ENCODE results near the gene TOR1A. TPM values are rescaled to one million over a fixed set of nuclear protein-coding genes. Genes with fewer than 3 reads are reported as not detected.

Gene TOR1A
- total and polyA plus RNA-seq, 2 experiments from 2014 or later: 23.6 to 45.7 TPM

DNA sequence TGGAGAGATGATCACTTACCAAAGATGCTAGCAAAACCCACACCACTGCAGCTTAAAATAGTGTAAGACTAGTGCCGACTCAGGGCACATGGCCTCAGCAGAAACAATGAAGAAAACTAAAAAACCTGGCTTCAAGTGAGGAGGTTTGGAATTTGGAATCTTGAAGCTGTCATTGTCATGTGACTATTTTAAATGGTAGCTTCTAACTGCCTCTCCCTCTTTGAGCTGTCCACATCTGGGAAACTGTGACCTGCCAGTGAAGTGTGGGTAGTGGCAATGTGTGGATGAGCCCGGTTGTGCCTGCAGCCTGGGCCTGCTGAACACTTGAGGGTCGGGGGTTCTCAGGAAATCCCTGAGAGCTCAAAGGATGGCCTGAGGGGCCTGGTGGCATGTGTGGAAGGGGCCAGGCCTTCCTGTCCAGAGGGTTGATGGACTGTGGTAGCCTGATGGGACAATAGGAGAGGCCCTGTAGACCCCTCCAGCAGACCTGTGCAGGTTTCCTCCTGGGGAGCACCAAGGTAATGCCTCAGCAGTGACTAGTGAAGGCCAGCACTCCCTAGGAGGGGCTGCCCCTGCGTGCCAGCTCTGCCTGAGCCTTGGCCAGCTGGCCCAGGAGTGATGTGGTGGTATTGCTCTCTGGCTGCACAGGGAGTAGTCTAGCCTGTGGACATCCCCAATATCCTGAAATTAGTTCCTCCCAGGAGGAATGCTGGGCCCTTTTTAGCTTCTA, 24.9 kb upstream of the TOR1A start (continued):
- TF ChIP-seq, protein P1, sequence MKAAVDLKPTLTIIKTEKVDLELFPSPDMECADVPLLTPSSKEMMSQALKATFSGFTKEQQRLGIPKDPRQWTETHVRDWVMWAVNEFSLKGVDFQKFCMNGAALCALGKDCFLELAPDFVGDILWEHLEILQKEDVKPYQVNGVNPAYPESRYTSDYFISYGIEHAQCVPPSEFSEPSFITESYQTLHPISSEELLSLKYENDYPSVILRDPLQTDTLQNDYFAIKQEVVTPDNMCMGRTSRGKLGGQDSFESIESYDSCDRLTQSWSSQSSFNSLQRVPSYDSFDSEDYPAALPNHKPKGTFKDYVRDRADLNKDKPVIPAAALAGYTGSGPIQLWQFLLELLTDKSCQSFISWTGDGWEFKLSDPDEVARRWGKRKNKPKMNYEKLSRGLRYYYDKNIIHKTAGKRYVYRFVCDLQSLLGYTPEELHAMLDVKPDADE (IDR thresholded peaks at IDR 0.05): no peak
- TF ChIP-seq ZNF114 (CRISPR knock-in tag; IDR thresholded peaks at IDR 0.05) (no peak), EZH2phosphoT487 (IDR thresholded peaks at IDR 0.05; ENCODE audit: unreplicated experiment) (no peak), JUNB (IDR thresholded peaks at IDR 0.05; ENCODE audit: unreplicated experiment) (no peak)

DNA sequence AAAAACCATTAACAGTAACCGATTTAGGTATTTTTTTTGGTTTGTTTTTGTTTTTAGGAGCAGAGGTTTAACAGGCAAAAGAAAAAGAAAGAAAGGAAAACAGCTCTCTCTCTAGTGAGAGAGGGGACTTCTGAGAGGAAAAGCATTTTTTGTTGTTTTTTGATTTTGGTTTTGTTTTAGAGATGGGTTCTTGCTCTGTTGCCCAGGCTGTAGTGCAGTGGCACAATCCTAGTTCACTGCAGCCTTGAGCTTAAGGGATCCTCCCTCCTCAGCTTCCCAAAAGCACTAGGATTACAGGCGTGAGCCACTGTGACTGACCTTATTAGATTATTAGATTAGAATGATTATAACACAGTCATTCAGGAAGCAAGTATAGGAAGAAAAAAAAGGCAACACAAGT, 21.4 kb upstream of the TOR1A start:
- H3F3A ChIP-seq (replicated peaks; ENCODE audit: low read depth): no peaks in the 10 kb centered on the region
- no peak overlapping the region for H2AFZ ChIP-seq
- H3K27me3 ChIP-seq (ENCODE audit: insufficient read depth): no peaks in the 10 kb centered on the region
- H3K36me3 Mint-ChIP-seq (ENCODE audit: low read depth): no peaks in the 10 kb centered on the region
- no peak overlapping the region for H3K27ac Mint-ChIP-seq
- H3K4me3 ChIP-seq: no peak overlapping the region
- no peaks in the 10 kb centered on the region for H3K9me3 Mint-ChIP-seq
- H3K27ac ChIP-seq (ENCODE audit: low read depth): no peak overlapping the region
- H3K4me1 ChIP-seq (ENCODE audit: insufficient read depth): 0 out of 2 replicates have a peak, but pooled peaks cover under 1% of the 10 kb centered on the region
- DNase-seq (ENCODE audit: low spot score) (no peak), ATAC-seq (no peak)
- H3K4me3 Mint-ChIP-seq: no peak overlapping the region
- peaks cover 12% of the 10 kb centered on the region for H3K4me1 Mint-ChIP-seq
- H3K79me2 ChIP-seq (replicated peaks; ENCODE audit: insufficient read depth): no peaks in the 10 kb centered on the region
- no peaks in the 10 kb centered on the region for H4K20me1 ChIP-seq (replicated peaks; ENCODE audit: insufficient read depth)
- H3K27me3 Mint-ChIP-seq (ENCODE audit: insufficient read depth, low read depth, poor library complexity): no peaks in the 10 kb centered on the region
- H3K36me3 ChIP-seq (ENCODE audit: insufficient read depth): no peaks in the 10 kb centered on the region
- no peaks in the 10 kb centered on the region for H3K9me2 ChIP-seq (ENCODE audit: insufficient read depth)
- no peak overlapping the region for H3K4me2 ChIP-seq
- TF ChIP-seq, protein P2, sequence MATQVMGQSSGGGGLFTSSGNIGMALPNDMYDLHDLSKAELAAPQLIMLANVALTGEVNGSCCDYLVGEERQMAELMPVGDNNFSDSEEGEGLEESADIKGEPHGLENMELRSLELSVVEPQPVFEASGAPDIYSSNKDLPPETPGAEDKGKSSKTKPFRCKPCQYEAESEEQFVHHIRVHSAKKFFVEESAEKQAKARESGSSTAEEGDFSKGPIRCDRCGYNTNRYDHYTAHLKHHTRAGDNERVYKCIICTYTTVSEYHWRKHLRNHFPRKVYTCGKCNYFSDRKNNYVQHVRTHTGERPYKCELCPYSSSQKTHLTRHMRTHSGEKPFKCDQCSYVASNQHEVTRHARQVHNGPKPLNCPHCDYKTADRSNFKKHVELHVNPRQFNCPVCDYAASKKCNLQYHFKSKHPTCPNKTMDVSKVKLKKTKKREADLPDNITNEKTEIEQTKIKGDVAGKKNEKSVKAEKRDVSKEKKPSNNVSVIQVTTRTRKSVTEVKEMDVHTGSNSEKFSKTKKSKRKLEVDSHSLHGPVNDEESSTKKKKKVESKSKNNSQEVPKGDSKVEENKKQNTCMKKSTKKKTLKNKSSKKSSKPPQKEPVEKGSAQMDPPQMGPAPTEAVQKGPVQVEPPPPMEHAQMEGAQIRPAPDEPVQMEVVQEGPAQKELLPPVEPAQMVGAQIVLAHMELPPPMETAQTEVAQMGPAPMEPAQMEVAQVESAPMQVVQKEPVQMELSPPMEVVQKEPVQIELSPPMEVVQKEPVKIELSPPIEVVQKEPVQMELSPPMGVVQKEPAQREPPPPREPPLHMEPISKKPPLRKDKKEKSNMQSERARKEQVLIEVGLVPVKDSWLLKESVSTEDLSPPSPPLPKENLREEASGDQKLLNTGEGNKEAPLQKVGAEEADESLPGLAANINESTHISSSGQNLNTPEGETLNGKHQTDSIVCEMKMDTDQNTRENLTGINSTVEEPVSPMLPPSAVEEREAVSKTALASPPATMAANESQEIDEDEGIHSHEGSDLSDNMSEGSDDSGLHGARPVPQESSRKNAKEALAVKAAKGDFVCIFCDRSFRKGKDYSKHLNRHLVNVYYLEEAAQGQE (IDR thresholded peaks at IDR 0.05; ENCODE audit: unreplicated experiment): no peak
- TF ChIP-seq ZNF331 (CRISPR knock-in tag; IDR thresholded peaks at IDR 0.05; ENCODE audit: low read depth): no peak
- no peak for TF ChIP-seq JUNB (IDR thresholded peaks at IDR 0.05; ENCODE audit: unreplicated experiment)
- TF ChIP-seq, protein P3, sequence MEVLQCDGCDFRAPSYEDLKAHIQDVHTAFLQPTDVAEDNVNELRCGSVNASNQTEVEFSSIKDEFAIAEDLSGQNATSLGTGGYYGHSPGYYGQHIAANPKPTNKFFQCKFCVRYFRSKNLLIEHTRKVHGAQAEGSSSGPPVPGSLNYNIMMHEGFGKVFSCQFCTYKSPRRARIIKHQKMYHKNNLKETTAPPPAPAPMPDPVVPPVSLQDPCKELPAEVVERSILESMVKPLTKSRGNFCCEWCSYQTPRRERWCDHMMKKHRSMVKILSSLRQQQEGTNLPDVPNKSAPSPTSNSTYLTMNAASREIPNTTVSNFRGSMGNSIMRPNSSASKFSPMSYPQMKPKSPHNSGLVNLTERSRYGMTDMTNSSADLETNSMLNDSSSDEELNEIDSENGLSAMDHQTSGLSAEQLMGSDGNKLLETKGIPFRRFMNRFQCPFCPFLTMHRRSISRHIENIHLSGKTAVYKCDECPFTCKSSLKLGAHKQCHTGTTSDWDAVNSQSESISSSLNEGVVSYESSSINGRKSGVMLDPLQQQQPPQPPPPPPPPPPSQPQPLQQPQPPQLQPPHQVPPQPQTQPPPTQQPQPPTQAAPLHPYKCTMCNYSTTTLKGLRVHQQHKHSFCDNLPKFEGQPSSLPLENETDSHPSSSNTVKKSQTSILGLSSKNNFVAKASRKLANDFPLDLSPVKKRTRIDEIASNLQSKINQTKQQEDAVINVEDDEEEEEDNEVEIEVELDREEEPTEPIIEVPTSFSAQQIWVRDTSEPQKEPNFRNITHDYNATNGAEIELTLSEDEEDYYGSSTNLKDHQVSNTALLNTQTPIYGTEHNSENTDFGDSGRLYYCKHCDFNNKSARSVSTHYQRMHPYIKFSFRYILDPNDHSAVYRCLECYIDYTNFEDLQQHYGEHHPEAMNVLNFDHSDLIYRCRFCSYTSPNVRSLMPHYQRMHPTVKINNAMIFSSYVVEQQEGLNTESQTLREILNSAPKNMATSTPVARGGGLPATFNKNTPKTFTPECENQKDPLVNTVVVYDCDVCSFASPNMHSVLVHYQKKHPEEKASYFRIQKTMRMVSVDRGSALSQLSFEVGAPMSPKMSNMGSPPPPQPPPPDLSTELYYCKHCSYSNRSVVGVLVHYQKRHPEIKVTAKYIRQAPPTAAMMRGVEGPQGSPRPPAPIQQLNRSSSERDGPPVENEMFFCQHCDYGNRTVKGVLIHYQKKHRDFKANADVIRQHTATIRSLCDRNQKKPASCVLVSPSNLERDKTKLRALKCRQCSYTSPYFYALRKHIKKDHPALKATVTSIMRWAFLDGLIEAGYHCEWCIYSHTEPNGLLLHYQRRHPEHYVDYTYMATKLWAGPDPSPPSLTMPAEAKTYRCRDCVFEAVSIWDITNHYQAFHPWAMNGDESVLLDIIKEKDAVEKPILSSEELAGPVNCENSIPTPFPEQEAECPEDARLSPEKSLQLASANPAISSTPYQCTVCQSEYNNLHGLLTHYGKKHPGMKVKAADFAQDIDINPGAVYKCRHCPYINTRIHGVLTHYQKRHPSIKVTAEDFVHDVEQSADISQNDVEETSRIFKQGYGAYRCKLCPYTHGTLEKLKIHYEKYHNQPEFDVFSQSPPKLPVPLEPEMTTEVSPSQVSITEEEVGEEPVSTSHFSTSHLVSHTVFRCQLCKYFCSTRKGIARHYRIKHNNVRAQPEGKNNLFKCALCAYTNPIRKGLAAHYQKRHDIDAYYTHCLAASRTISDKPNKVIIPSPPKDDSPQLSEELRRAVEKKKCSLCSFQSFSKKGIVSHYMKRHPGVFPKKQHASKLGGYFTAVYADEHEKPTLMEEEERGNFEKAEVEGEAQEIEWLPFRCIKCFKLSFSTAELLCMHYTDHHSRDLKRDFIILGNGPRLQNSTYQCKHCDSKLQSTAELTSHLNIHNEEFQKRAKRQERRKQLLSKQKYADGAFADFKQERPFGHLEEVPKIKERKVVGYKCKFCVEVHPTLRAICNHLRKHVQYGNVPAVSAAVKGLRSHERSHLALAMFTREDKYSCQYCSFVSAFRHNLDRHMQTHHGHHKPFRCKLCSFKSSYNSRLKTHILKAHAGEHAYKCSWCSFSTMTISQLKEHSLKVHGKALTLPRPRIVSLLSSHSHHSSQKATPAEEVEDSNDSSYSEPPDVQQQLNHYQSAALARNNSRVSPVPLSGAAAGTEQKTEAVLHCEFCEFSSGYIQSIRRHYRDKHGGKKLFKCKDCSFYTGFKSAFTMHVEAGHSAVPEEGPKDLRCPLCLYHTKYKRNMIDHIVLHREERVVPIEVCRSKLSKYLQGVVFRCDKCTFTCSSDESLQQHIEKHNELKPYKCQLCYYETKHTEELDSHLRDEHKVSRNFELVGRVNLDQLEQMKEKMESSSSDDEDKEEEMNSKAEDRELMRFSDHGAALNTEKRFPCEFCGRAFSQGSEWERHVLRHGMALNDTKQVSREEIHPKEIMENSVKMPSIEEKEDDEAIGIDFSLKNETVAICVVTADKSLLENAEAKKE (CRISPR knock-in tag; IDR thresholded peaks at IDR 0.05): no peak
- TF ChIP-seq EZH2 (IDR thresholded peaks at IDR 0.05; ENCODE audit: low read depth, unreplicated experiment): no peak
- no peak for TF ChIP-seq CREB1 (CRISPR knock-in tag; IDR thresholded peaks at IDR 0.05; ENCODE audit: low read depth)
- TF ChIP-seq ZNF114 (CRISPR knock-in tag; IDR thresholded peaks at IDR 0.05): no peak
- TF ChIP-seq, protein P1 (IDR thresholded peaks at IDR 0.05): no peak
- TF ChIP-seq NANOG (IDR thresholded peaks at IDR 0.05; ENCODE audit: borderline replicate concordance): no peak

All from GM23338 (cell line).